Stimulated activated CD8-positive, alpha-beta memory T cell treated with anti-CD3 and anti-CD28 coated beads, Interleukin-7, amount 100 ng/mL, for 1 hour (primary cell): ENCODE measurements around the gene FOXF1.

Source experiments
- DNase-seq, 2 donors: peaks; one replicate each; pipeline ENCODE4 v3.0.0-alpha.2; 2020; ENCODE audit warnings: low read depth in 2 of 2

FOXF1 gene

GRCh38 chr16:86510465-86511261 lies at the start of gene FOXF1:
Gene FOXF1, plus strand, starts transcription at chr16:86510527. Its CDS starts 43 bp downstream, at chr16:86510570.
- no peak for DNase-seq

GRCh38 chr16:86461037-86461436 lies 49.3 kb upstream of the FOXF1 start:
- DNase-seq: no peak

GRCh38 chr16:86462334-86463084 lies 47.8 kb upstream of the FOXF1 start:
- no peak for DNase-seq

- no peak for DNase-seq
Observed at GRCh38 chr16:86464044-86464443, 46.3 kb upstream of the FOXF1 start.

GRCh38 chr16:86465434-86465833 lies 44.9 kb upstream of the FOXF1 start:
- DNase-seq: no peak

GRCh38 chr16:86466696-86467406 lies 43.5 kb upstream of the FOXF1 start:
- no peak for DNase-seq

- DNase-seq: no peak
Observed at GRCh38 chr16:86467490-86467889, 42.8 kb upstream of the FOXF1 start.

GRCh38 chr16:86470964-86471363 lies 39.4 kb upstream of the FOXF1 start:
- no peak for DNase-seq

GRCh38 chr16:86471896-86472295 lies 38.4 kb upstream of the FOXF1 start:
- no peak for DNase-seq

GRCh38 chr16:86472366-86472765 lies 38.0 kb upstream of the FOXF1 start:
- no peak for DNase-seq

- DNase-seq: no peak
Observed at GRCh38 chr16:86476956-86477534, 33.3 kb upstream of the FOXF1 start.

- no peak for DNase-seq
Observed at GRCh38 chr16:86477642-86478041, 32.7 kb upstream of the FOXF1 start.

GRCh38 chr16:86478779-86479178 lies 31.5 kb upstream of the FOXF1 start:
- DNase-seq: no peak

GRCh38 chr16:86479419-86479818 lies 30.9 kb upstream of the FOXF1 start:
- no peak for DNase-seq

- DNase-seq: no peak
Observed at GRCh38 chr16:86480444-86480843, 29.9 kb upstream of the FOXF1 start.

GRCh38 chr16:86481607-86482006 lies 28.7 kb upstream of the FOXF1 start:
- no peak for DNase-seq

- DNase-seq: no peak
Observed at GRCh38 chr16:86484240-86484639, 26.1 kb upstream of the FOXF1 start.

- no peak for DNase-seq
Observed at GRCh38 chr16:86485746-86486145, 24.6 kb upstream of the FOXF1 start.

GRCh38 chr16:86490859-86491639 lies 19.3 kb upstream of the FOXF1 start:
- no peak for DNase-seq

- no peak for DNase-seq
Observed at GRCh38 chr16:86491640-86492023, 18.7 kb upstream of the FOXF1 start.

GRCh38 chr16:86492267-86492960 lies 17.9 kb upstream of the FOXF1 start:
- no peak for DNase-seq
